Upper lobe of left lung (tissue), 6 donors: ENCODE results near the gene LTK. TPM values are rescaled to one million over a fixed set of nuclear protein-coding genes. Genes with fewer than 3 reads are reported as not detected.

Experiments used
- ATAC-seq, 2 donors: fragments of 200-7000 bp; cut with Tn5 transposase; one replicate each; pipeline ENCODE4 v1.9.1; 2022; ENCODE audit warnings: mild to moderate bottlenecking in 2 of 2, moderate library complexity in 2 of 2; ENCODE audit not compliant: low FRiP score in 2 of 2
- DNase-seq, 2 donors: peaks; one replicate each; pipeline ENCODE4 v3.0.0-alpha.2; 2019 to 2020
- H3K27ac ChIP-seq, 4 donors: fragments of 200-600 bp; sonication (generic); one replicate each; pipeline ENCODE4 v1.5.1; 2016 to 2019
- H3K27me3 ChIP-seq, 4 donors: fragments of 200-600 bp; sonication (generic); one replicate each; pipeline ENCODE4 v1.5.1; 2017 to 2019
- H3K36me3 ChIP-seq, 4 donors: fragments of 200-600 bp; sonication (generic); one replicate each; pipeline ENCODE4 v1.5.1; 2016 to 2019
- H3K4me1 ChIP-seq, 4 donors: fragments of 200-600 bp; sonication (generic); one replicate each; pipeline ENCODE4 v1.5.1; 2018 to 2019
- H3K4me3 ChIP-seq, 4 donors: fragments of 200-600 bp; sonication (generic); one replicate each; pipeline ENCODE4 v1.5.1; 2017 to 2019; ENCODE audit warnings: mild to moderate bottlenecking in 2 of 4, moderate library complexity in 1 of 4
- H3K9me3 ChIP-seq, 4 donors: fragments of 200-600 bp; sonication (generic); one replicate each; pipeline ENCODE4 v1.5.1; 2018 to 2019
- CTCF ChIP-seq, 6 experiments: fragments of 450-650 bp in 4 of 6; fragments of 200-600 bp in 2 of 6; sonication (generic) in 2 of 6; IDR thresholded peaks; one replicate each; pipeline ENCODE4 v1.5.1; 2016 to 2019; ENCODE audit warnings: antibody characterized with exemption in 6 of 6
- EP300 ChIP-seq, 4 donors: sonication (generic); formaldehyde crosslinking; IDR thresholded peaks; one replicate each; pipeline ENCODE4 v1.5.1; 2017; ENCODE audit warnings: antibody characterized with exemption in 4 of 4, control low read depth in 2 of 4
- POLR2A ChIP-seq, 4 donors: fragments of 450-650 bp; IDR thresholded peaks; one replicate each; pipeline ENCODE4 v1.5.1; 2016 to 2017; ENCODE audit warnings: antibody characterized with exemption in 4 of 4, mild to moderate bottlenecking in 2 of 4
- POLR2AphosphoS5 ChIP-seq, 2 donors: sonication (generic); formaldehyde crosslinking; IDR thresholded peaks; one replicate each; pipeline ENCODE4 v1.5.1; 2017; ENCODE audit warnings: antibody characterized with exemption in 2 of 2
- WGBS, 2 donors: methylation state at CpG; one replicate each; pipeline ENCODE4 v1.1.5; 2017 to 2018; 5-methylcytosine and 5-hydroxymethylcytosine counted together
- total RNA-seq, 6 donors: library from RNA; depleted of rRNA in 4 of 6; stranded (reverse); fragments of >200 nt in 4 of 6; gene quantifications; one replicate each; pipeline versions ENCODE4 v1.1.0 to v1.2.1, GENCODE V29; 2016 to 2021
- donor health status: DM: no; HTN: no; CAD: no; lungs with moderate emphysema.
- donor health status: DM: no; HTN: yes; CAD: no; lungs with severe emphysema.

Gene LTK
- total RNA-seq, 6 donors from 2014 or later: 2.2 to 23.0 (median 5.7) TPM

DNA sequence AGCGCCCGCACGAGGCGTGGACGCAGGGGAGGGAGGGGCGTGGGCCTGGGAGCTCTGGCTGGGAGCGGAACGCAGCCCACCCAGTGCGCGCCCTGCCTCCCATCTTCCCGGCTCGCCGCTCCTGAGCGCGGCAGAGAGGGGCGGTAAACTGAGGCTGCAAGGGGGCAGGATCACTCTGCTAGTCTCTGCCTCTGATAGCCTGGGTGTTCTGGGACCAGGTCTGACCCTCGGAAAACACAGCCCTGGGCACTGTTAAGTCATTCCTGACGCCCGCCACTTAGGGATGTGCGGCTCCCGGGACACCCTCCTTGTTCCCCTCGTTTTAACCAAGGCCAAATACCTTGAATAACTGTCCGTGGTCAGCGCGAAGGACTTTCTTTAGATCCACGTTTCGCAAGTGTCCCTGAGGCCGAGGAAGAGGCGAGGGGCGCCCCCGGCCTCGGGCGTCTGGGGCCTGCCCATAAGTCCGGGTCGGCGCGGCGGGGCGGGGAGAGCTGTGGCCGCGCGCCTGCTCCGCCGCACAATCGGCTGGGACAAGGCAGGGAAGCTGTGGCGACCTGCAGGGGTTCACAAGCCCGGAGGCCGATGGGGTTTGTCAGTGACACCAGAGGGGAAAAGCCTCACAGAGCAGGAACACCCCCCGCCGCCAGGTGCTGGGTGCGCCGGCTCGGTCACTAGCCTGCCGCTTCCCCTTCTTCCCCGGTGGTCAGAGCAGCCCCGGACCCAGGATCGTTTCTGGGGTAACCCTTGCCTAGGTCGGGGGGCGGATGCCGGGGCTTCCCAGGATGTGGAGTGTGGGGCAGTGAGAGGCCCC lies 18.5 kb downstream of the LTK start:
- TF ChIP-seq CTCF (IDR thresholded peaks at IDR 0.05) (peak in 1 of 6 experiments; percentile 16), EP300 (IDR thresholded peaks at IDR 0.05) (no peak), POLR2A (IDR thresholded peaks at IDR 0.05) (no peak)
- peaks cover 35 to 38% (median 36%) of the 10 kb centered on the region in 4 donors for H3K4me1 ChIP-seq
- WGBS, 2 donors: 2 to 3% methylated on average over 7 to 45 of the region's 60 CpGs
- H3K36me3 ChIP-seq: no peaks in the 10 kb centered on the region
- peak in 1 of 2 donors; percentile 87 for DNase-seq
- peak in 1 of 2 donors; percentile 1 for ATAC-seq
- peak overlapping the region; percentile 35 to 78 (median 71) for H3K4me3 ChIP-seq
- peaks cover 0 to 26% (median 18%) of the 10 kb centered on the region in 4 donors for H3K27me3 ChIP-seq
- no peak overlapping the region for H3K27ac ChIP-seq
- no peaks in the 10 kb centered on the region for H3K9me3 ChIP-seq

DNA sequence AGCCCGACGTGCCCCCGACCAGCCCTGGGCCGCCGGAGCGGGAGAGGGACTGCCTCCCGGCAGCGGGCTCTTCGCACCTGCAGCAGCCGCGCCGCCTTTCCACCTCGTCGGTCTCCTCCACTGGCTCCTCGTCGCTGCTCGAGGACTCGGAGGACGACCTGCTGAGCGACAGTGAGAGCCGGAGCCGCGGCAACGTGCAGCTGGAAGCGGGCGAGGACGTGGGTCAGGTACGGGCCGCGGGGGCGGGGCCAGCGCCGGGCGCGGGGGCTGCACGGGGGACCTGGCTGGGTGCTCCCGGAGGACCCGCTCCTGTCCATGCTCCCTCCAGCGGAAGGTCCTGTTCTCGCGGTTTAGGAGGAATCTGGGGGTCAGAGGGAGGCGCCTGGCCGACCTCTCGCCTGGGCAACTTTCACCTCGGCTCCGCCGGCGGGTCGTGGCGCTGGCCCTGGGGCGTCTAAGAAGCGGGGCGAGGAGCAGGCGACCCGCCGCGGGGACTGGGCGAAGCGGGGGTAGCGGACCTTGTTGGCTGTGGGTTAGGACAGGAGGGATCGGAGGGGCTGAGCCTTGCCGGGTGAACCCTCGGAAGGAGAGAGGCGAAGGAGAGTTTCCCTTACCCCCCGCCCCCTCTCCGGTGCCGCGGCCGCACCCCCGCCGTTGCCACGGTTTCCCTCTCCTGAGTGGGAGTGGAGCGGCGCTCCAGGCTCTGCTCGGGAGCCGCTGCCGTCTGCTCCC lies 19.3 kb downstream of the LTK start:
- WGBS, 2 donors: 0 to 3% methylated on average over 18 to 19 of the region's 77 CpGs
- DNase-seq: peak in 1 of 2 donors; percentile 90
- H3K9me3 ChIP-seq: no peaks in the 10 kb centered on the region
- H3K36me3 ChIP-seq: no peaks in the 10 kb centered on the region
- peaks cover 35 to 38% (median 36%) of the 10 kb centered on the region in 4 donors for H3K4me1 ChIP-seq
- H3K4me3 ChIP-seq: peak overlapping the region; percentile 35 to 78 (median 71)
- H3K27me3 ChIP-seq: peaks cover 0 to 26% (median 18%) of the 10 kb centered on the region in 4 donors
- peak in 1 of 2 donors; percentile 13 for ATAC-seq
- H3K27ac ChIP-seq: peak overlapping the region in 1 of 4 donors; percentile 79
- TF ChIP-seq EP300 (IDR thresholded peaks at IDR 0.05) (no peak), POLR2A (IDR thresholded peaks at IDR 0.05) (no peak), POLR2AphosphoS5 (IDR thresholded peaks at IDR 0.05) (no peak), CTCF (IDR thresholded peaks at IDR 0.05) (no peak)

GRCh38 chr15:41493902-41494189 lies 19.8 kb downstream of the LTK start:
- H3K4me3 ChIP-seq: peak overlapping the region; percentile 35 to 78 (median 71)
- no peak for DNase-seq
- H3K9me3 ChIP-seq: no peaks in the 10 kb centered on the region
- no peak for ATAC-seq
- H3K27ac ChIP-seq: peak overlapping the region in 1 of 4 donors; percentile 79
- peaks cover 0 to 26% (median 18%) of the 10 kb centered on the region in 4 donors for H3K27me3 ChIP-seq
- peaks cover 35 to 38% (median 36%) of the 10 kb centered on the region in 4 donors for H3K4me1 ChIP-seq
- WGBS, 2 donors: 0% methylated on average over 3 of the region's 41 CpGs; no CpG with 5 or more reads in 1 of the 2 donors
- TF ChIP-seq POLR2AphosphoS5 (IDR thresholded peaks at IDR 0.05) (no peak), EP300 (IDR thresholded peaks at IDR 0.05) (no peak), CTCF (IDR thresholded peaks at IDR 0.05) (peak in 1 of 6 experiments; percentile 4)
- no peaks in the 10 kb centered on the region for H3K36me3 ChIP-seq

DNA sequence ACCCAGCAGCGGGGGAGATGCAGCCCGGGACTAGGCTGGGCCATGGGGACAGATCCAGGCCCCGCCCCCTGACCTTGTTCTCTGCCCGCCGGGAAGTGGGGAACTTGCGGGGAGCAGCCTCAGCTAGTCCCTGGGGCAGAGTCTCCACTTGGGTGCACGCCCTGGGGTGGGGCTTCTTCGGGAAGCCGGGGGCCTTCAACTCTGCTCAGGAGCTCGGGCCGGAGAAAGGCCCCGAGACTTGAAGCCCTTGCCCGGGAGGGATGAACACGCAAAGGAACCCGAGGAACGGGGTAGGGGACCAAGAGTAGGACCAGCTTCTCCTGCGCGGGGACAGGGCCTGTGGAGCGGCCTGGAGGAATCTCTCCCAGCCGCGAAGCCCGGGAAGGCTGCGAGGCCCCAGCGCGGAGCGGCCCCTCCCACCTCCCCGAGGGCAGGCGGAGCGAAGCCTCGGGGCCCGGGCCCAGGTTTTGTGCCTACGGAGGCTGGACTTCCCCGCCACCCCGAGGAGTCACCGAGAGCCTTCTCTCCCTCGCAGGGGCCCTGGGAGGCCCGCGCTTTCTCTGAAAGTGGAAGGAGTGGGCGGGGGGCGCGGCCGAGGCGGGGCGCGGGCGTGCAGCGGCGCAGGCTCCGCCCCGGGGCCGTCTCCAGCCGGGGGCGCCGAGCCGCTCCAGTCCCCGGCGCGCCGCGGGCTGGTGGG lies 20.3 kb downstream of the LTK start, which contains the start of gene ITPKA:
TSS of gene ITPKA (plus strand) at position 670 of the 697 bp plus-strand sequence. CDS start 54 bp downstream, outside the sequence.
- H3K27me3 ChIP-seq: peaks cover 0 to 26% (median 18%) of the 10 kb centered on the region in 4 donors
- TF ChIP-seq POLR2A (IDR thresholded peaks at IDR 0.05) (no peak), EP300 (IDR thresholded peaks at IDR 0.05) (no peak), CTCF (IDR thresholded peaks at IDR 0.05) (no peak), POLR2AphosphoS5 (IDR thresholded peaks at IDR 0.05) (no peak)
- ATAC-seq (peak; percentile 67 to 89), DNase-seq (peak; percentile 84 to 95)
- H3K36me3 ChIP-seq: no peaks in the 10 kb centered on the region
- peak within 1 kb of the TSS; percentile 69 to 78 (median 72) for H3K4me3 ChIP-seq
- H3K4me1 ChIP-seq: peaks cover 35 to 38% (median 36%) of the 10 kb centered on the region in 4 donors
- WGBS, 2 donors: 0% methylated on average over 3 to 37 of the region's 60 CpGs
- H3K9me3 ChIP-seq: no peaks in the 10 kb centered on the region
- peak within 1 kb of the TSS in 3 of 4 donors; percentile 19 to 79 (median 31) for H3K27ac ChIP-seq
